GM18498 (cell line): ENCODE data around the gene TMPRSS13.

Source experiments
- ATAC-seq: cut with Tn5 transposase; IDR thresholded peaks from one replicate; pipeline ENCODE4 v1.9.1; 2021; ENCODE audit warnings: mild to moderate bottlenecking, moderate library complexity; ENCODE audit not compliant: unreplicated experiment

Gene TMPRSS13

GRCh38 chr11:117914991-117915618 is 14.1 kb downstream of the TMPRSS13 start:
- ATAC-seq: no peak

- no peak for ATAC-seq
Observed at GRCh38 chr11:117914398-117914761, 14.8 kb downstream of the TMPRSS13 start.

- no peak for ATAC-seq
Observed at GRCh38 chr11:117913736-117914397, 15.3 kb downstream of the TMPRSS13 start.

GRCh38 chr11:117912497-117912896 is 16.7 kb downstream of the TMPRSS13 start:
- no peak for ATAC-seq

GRCh38 chr11:117911694-117912093 is 17.5 kb downstream of the TMPRSS13 start:
- ATAC-seq: no peak

GRCh38 chr11:117910941-117911655 is 18.1 kb downstream of the TMPRSS13 start:
- no peak for ATAC-seq

GRCh38 chr11:117910525-117910924 is 18.7 kb downstream of the TMPRSS13 start:
- no peak for ATAC-seq

GRCh38 chr11:117909611-117910382 is 19.4 kb downstream of the TMPRSS13 start:
- ATAC-seq: no peak

- ATAC-seq: no peak
Observed at GRCh38 chr11:117908959-117909610, 20.1 kb downstream of the TMPRSS13 start.

GRCh38 chr11:117908109-117908895 is 20.9 kb downstream of the TMPRSS13 start:
- no peak for ATAC-seq

GRCh38 chr11:117907276-117908108 is 21.7 kb downstream of the TMPRSS13 start:
- ATAC-seq: no peak

GRCh38 chr11:117906710-117907109 is 22.5 kb downstream of the TMPRSS13 start:
- no peak for ATAC-seq

- ATAC-seq: no peak
Observed at GRCh38 chr11:117906126-117906525, 23.1 kb downstream of the TMPRSS13 start.

- no peak for ATAC-seq
Observed at GRCh38 chr11:117905524-117905923, 23.7 kb downstream of the TMPRSS13 start.

- no peak for ATAC-seq
Observed at GRCh38 chr11:117903505-117904382, 25.5 kb downstream of the TMPRSS13 start.

- ATAC-seq: no peak
Observed at GRCh38 chr11:117902001-117902845, 27.0 kb downstream of the TMPRSS13 start.

GRCh38 chr11:117901601-117902000 is 27.6 kb downstream of the TMPRSS13 start:
- ATAC-seq: no peak
